H1 (cell line): ENCODE measurements around the gene PLCB1. TPM values are rescaled to one million over a fixed set of nuclear protein-coding genes. Genes with fewer than 3 reads are reported as not detected.

Experiments used
- CTCF ChIA-PET: fragments of 300-600 bp; sonication (Branson Sonifier 250); formaldehyde crosslinking; loops from one replicate; lab custom pipeline; 2021; ENCODE audit not compliant: partially characterized antibody; lab: Charles Lee
- POLR2A ChIA-PET: fragments of 300-600 bp; sonication (Branson Sonifier 250); formaldehyde crosslinking; loops from one replicate; lab custom pipeline; 2021; ENCODE audit warnings: inconsistent platforms; ENCODE audit not compliant: partially characterized antibody; lab: Charles Lee
- DNase-seq, 2 experiments: peaks; one replicate each; pipeline versions ENCODE4 v3.0.0 to v3.0.0-alpha.2; 2010 to 2022; ENCODE audit warnings: low spot score in 2 of 2, low read depth in 1 of 2, mixed read lengths in 1 of 2
- FAIRE-seq: peaks from 2 replicates; lab custom pipeline; 2011; peaks lifted over from hg19 to GRCh38; lab: Jason Lieb, UNC
- H2AFZ ChIP-seq: 2 replicates; pipeline ENCODE4 v1.8.1; 2012; ENCODE audit warnings: low read length, inconsistent platforms
- H2AK5ac ChIP-seq: 2 replicates; pipeline ENCODE4 v1.6.1; 2013; ENCODE audit warnings: low read depth, low read length
- H2BK120ac ChIP-seq: replicated peaks from 2 replicates; pipeline ENCODE3; 2013; ENCODE audit warnings: low read depth, low read length, inconsistent platforms
- H2BK12ac ChIP-seq: 2 replicates; pipeline ENCODE4 v1.6.1; 2013; ENCODE audit warnings: low read depth, low read length
- H2BK15ac ChIP-seq: 2 replicates; pipeline ENCODE4 v1.6.1; 2013; ENCODE audit warnings: low read length
- H2BK20ac ChIP-seq: 2 replicates; pipeline ENCODE4 v1.6.1; 2013; ENCODE audit warnings: low read length
- H2BK5ac ChIP-seq: 2 replicates; pipeline ENCODE4 v1.6.1; 2013; ENCODE audit warnings: low read depth, low read length
- H3K14ac ChIP-seq: 2 replicates; pipeline ENCODE4 v1.6.1; 2013; ENCODE audit warnings: inconsistent platforms; ENCODE audit not compliant: insufficient read length
- H3K18ac ChIP-seq: 2 replicates; pipeline ENCODE4 v1.6.1; 2013; ENCODE audit warnings: low read length; ENCODE audit errors: extremely low read depth
- H3K23ac ChIP-seq: 2 replicates; pipeline ENCODE4 v1.6.1; 2013; ENCODE audit warnings: inconsistent platforms; ENCODE audit not compliant: insufficient read length
- H3K23me2 ChIP-seq: 2 replicates; pipeline ENCODE4 v1.6.1; 2013; ENCODE audit warnings: low read depth, low read length
- H3K27ac ChIP-seq: 2 replicates; pipeline ENCODE4 v1.6.1; 2011; ENCODE audit warnings: low read depth, low read length, inconsistent platforms
- H3K27me3 ChIP-seq, 4 experiments: replicated peaks in 1 of 4; 1 replicate in 1 of 4; 2 replicates in 3 of 4; pipeline versions ENCODE4 v1.6.1 to v1.8.1; 2011 to 2013; ENCODE audit warnings: low read length in 3 of 4, mild to moderate bottlenecking in 3 of 4, inconsistent platforms in 2 of 4, mixed read lengths in 2 of 4, moderate library complexity in 1 of 4; ENCODE audit not compliant: control insufficient read depth in 3 of 4, insufficient read depth in 3 of 4; ENCODE audit errors: extremely low read depth in 1 of 4
- H3K36me3 ChIP-seq, 4 experiments: 2 replicates each; pipeline versions ENCODE4 v1.6.1 to v1.8.1; 2011 to 2013; ENCODE audit warnings: mild to moderate bottlenecking in 4 of 4, low read length in 3 of 4, moderate library complexity in 2 of 4, control low read depth in 1 of 4, inconsistent platforms in 1 of 4; ENCODE audit not compliant: insufficient read depth in 4 of 4, control insufficient read depth in 2 of 4
- H3K4ac ChIP-seq: replicated peaks from 2 replicates; pipeline ENCODE3; 2013; ENCODE audit warnings: low read length, low read depth, mixed read lengths, inconsistent platforms; ENCODE audit not compliant: insufficient read length
- H3K4me1 ChIP-seq, 4 experiments: replicated peaks in 1 of 4; 1 replicate in 1 of 4; 2 replicates in 3 of 4; pipeline versions ENCODE4 v1.6.1 to v1.8.1; 2011 to 2013; ENCODE audit warnings: low read length in 3 of 4, inconsistent platforms in 2 of 4, mixed read lengths in 1 of 4; ENCODE audit not compliant: insufficient read depth in 4 of 4, control insufficient read depth in 3 of 4
- H3K4me2 ChIP-seq, 2 experiments: 2 replicates each; pipeline versions ENCODE4 v1.6.1 to v1.8.1; 2011 to 2013; ENCODE audit warnings: low read depth in 2 of 2, low read length in 2 of 2, control low read depth in 1 of 2, inconsistent platforms in 1 of 2, mild to moderate bottlenecking in 1 of 2; ENCODE audit not compliant: insufficient read depth in 1 of 2
- H3K4me3 ChIP-seq, 4 experiments: fragments of 200-600, 300-600 bp in 1 of 4; sonication (generic), shearing (Covaris generic), sonication (Bioruptor Twin) in 1 of 4; 2 replicates each; pipeline versions ENCODE4 v1.5.1 to v1.8.1; 2011 to 2016; ENCODE audit warnings: low read length in 4 of 4, low read depth in 3 of 4, control low read depth in 2 of 4, inconsistent platforms in 2 of 4, mild to moderate bottlenecking in 2 of 4, mixed read lengths in 1 of 4, moderate library complexity in 1 of 4; ENCODE audit not compliant: insufficient read depth in 2 of 4; ENCODE audit errors: extremely low read depth in 1 of 4
- H3K56ac ChIP-seq: replicated peaks from 2 replicates; pipeline ENCODE3; 2013; ENCODE audit warnings: low read depth, mild to moderate bottlenecking, mixed read lengths, low read length, inconsistent platforms; ENCODE audit not compliant: insufficient read length
- H3K79me1 ChIP-seq: 2 replicates; pipeline ENCODE4 v1.6.1; 2013; ENCODE audit warnings: low read depth, low read length, control low read depth
- H3K79me2 ChIP-seq, 2 experiments: 2 replicates each; pipeline versions ENCODE4 v1.6.1 to v1.8.1; 2012 to 2013; ENCODE audit warnings: low read length in 2 of 2, mild to moderate bottlenecking in 2 of 2, inconsistent platforms in 1 of 2; ENCODE audit not compliant: insufficient read depth in 2 of 2, control insufficient read depth in 1 of 2
- H3K9ac ChIP-seq, 4 experiments: replicated peaks in 1 of 4; 1 replicate in 1 of 4; 2 replicates in 3 of 4; pipeline versions ENCODE4 v1.6.1 to v1.8.1; 2011 to 2013; ENCODE audit warnings: low read depth in 3 of 4, low read length in 3 of 4, control low read depth in 2 of 4, mild to moderate bottlenecking in 2 of 4, moderate library complexity in 2 of 4, inconsistent platforms in 1 of 4; ENCODE audit errors: extremely low read depth in 1 of 4
- H3K9me3 ChIP-seq, 2 experiments: 2 replicates each; pipeline versions ENCODE4 v1.6.1 to v1.8.1; 2012 to 2013; ENCODE audit warnings: mild to moderate bottlenecking in 2 of 2, moderate library complexity in 2 of 2, control low read depth in 1 of 2, inconsistent platforms in 1 of 2, low read depth in 1 of 2, low read length in 1 of 2, mixed read lengths in 1 of 2; ENCODE audit not compliant: insufficient read depth in 2 of 2
- H4K20me1 ChIP-seq, 2 experiments: replicated peaks in 1 of 2; 2 replicates each; pipeline versions ENCODE3 to v1.8.1; 2011 to 2013; ENCODE audit warnings: inconsistent platforms in 2 of 2, low read length in 2 of 2, mild to moderate bottlenecking in 1 of 2; ENCODE audit not compliant: insufficient read depth in 2 of 2, control insufficient read depth in 1 of 2
- H4K5ac ChIP-seq: 2 replicates; pipeline ENCODE4 v1.6.1; 2013; ENCODE audit warnings: low read length, low read depth, mixed read lengths, inconsistent platforms; ENCODE audit not compliant: insufficient read length
- H4K8ac ChIP-seq: 2 replicates; pipeline ENCODE4 v1.8.0; 2013; ENCODE audit warnings: mild to moderate bottlenecking, moderate library complexity, low read length, inconsistent platforms; ENCODE audit not compliant: insufficient read depth; ENCODE audit errors: extremely low read depth
- H4K91ac ChIP-seq: replicated peaks from 2 replicates; pipeline ENCODE3; 2013; ENCODE audit warnings: low read length, mixed read lengths, inconsistent platforms; ENCODE audit not compliant: insufficient read length
- CEBPB ChIP-seq: IDR thresholded peaks from 2 replicates; pipeline ENCODE4 v1.6.1; 2012; ENCODE audit warnings: low read depth, low read length
- CHD7 ChIP-seq: fragments of 300-600 bp; sonication (generic); IDR thresholded peaks from 2 replicates; pipeline ENCODE4 v1.7.1; 2012; ENCODE audit warnings: low read length, moderate library complexity, mild to moderate bottlenecking, inconsistent platforms; ENCODE audit not compliant: insufficient replicate concordance
- polyA plus RNA-seq, 7 experiments: library from polyadenylated mRNA; depleted of rRNA in 3 of 7; stranded (reverse) in 5 of 7; unstranded in 2 of 7; fragments of >200 nt in 5 of 7; fragments of 200-250 nt in 2 of 7; gene quantifications; 1 replicate in 5 of 7; 2 replicates in 1 of 7; 4 replicates in 1 of 7; pipeline versions ENCODE4 v1.2.1 to v1.2.3, GENCODE V29; 2011 to 2013; ENCODE audit warnings: missing spikeins in 2 of 7, mixed read lengths in 2 of 7
- total RNA-seq: library from RNA; stranded (reverse); fragmentation: NEBNext Ultra II Directional; extraction: Animal tissue kit (Norgen Biotek cat#: 25700); gene quantifications from 2 replicates; pipeline ENCODE4 v1.2.1, GENCODE V29; 2021

PLCB1 gene
- total and polyA plus RNA-seq, 2 of the 8 experiments (the other 6 are each of a cell fraction or from before 2014, with no cell fraction given), result 2.6 to 9.1 TPM

- H3K23ac ChIP-seq, result no peak overlapping the region
- ChIA-PET CTCF (interaction anchor here (0.9 kb wide), 1 partner anchor 16 kb away, joined by 3 read pairs; no protein-coding TSS in a partner anchor), POLR2A (no interaction called here)
- no peaks in the 10 kb centered on the region for H3K4me1 ChIP-seq
- no peak overlapping the region for H2BK120ac ChIP-seq
- H2BK15ac ChIP-seq, result no peak overlapping the region
- H2BK20ac ChIP-seq, result no peak overlapping the region
- no peaks in the 10 kb centered on the region for H3K79me2 ChIP-seq
- H3K4me3 ChIP-seq, result no peak overlapping the region
- H3K56ac ChIP-seq, result no peak overlapping the region
- FAIRE-seq, result no peak
- no peak overlapping the region for H3K14ac ChIP-seq
- H2AK5ac ChIP-seq, result no peak overlapping the region
- H4K5ac ChIP-seq, result no peak overlapping the region
- no peaks in the 10 kb centered on the region for H4K20me1 ChIP-seq
- H4K91ac ChIP-seq, result no peak overlapping the region
- no peaks in the 10 kb centered on the region for H3K79me1 ChIP-seq
- H2BK12ac ChIP-seq, result no peak overlapping the region
- no peak overlapping the region for H3K4ac ChIP-seq
- H3K9me3 ChIP-seq, result no peaks in the 10 kb centered on the region
- no peaks in the 10 kb centered on the region for H3K23me2 ChIP-seq
- peak overlapping the region in 1 of 4 experiments; percentile 13; a peak in 1 of 7 replicates for H3K9ac ChIP-seq
- no peak overlapping the region for H3K4me2 ChIP-seq
- no peak for DNase-seq
- no peaks in the 10 kb centered on the region for H3K36me3 ChIP-seq
- H3K18ac ChIP-seq, result no peak overlapping the region
- no peaks in the 10 kb centered on the region for H3K27me3 ChIP-seq
- no peak overlapping the region for H2BK5ac ChIP-seq
- no peak overlapping the region for H3K27ac ChIP-seq
- no peak overlapping the region for H2AFZ ChIP-seq
- H4K8ac ChIP-seq, result no peak overlapping the region
- TF ChIP-seq CHD7 (no peak), CEBPB (no peak)
Observed at GRCh38 chr20:8569766-8570165, 437.7 kb downstream of the PLCB1 start.
